OCI-LY3 (cell line): ENCODE results near the gene TGFBR1.

Experiments used
- H2AFZ ChIP-seq: fragments of 200-600, 300-600 bp; shearing (Covaris generic); 2 replicates; pipeline ENCODE4 v1.6.0; 2014; ENCODE audit warnings: antibody characterized with exemption, low read depth, low read length
- H3K27ac ChIP-seq: fragments of 200-600, 300-600 bp; sonication (generic); 2 replicates; pipeline ENCODE4 v1.5.1; 2014; ENCODE audit warnings: mild to moderate bottlenecking, low read length, moderate library complexity, mixed read lengths
- H3K27me3 ChIP-seq: fragments of 200-600, 300-600 bp; sonication (generic); 2 replicates; pipeline ENCODE4 v1.6.1; 2014; ENCODE audit warnings: low read depth, low read length, mixed read lengths
- H3K36me3 ChIP-seq: fragments of 200-600, 300-600 bp; sonication (generic); replicated peaks from 2 replicates; pipeline ENCODE3; 2014; ENCODE audit warnings: low read depth, low read length, mixed read lengths
- H3K4me1 ChIP-seq: fragments of 300-600, 200-600 bp; sonication (generic); 2 replicates; pipeline ENCODE4 v1.6.1; 2014; ENCODE audit warnings: low read length, mixed read lengths
- H3K4me2 ChIP-seq: fragments of 200-600, 300-600 bp; sonication (generic); 2 replicates; pipeline ENCODE4 v1.6.1; 2014; ENCODE audit warnings: low read length, mixed read lengths
- H3K4me3 ChIP-seq: fragments of 300-600, 200-600 bp; sonication (generic); 2 replicates; pipeline ENCODE4 v1.5.1; 2014; ENCODE audit warnings: antibody characterized with exemption, mild to moderate bottlenecking, low read length, moderate library complexity
- H3K79me2 ChIP-seq: fragments of 300-600, 200-600 bp; shearing (Covaris generic); 2 replicates; pipeline ENCODE4 v1.6.1; 2014; ENCODE audit warnings: mild to moderate bottlenecking, low read length, mixed read lengths
- H3K9ac ChIP-seq: fragments of 300-600, 200-600 bp; shearing (Covaris generic); 2 replicates; pipeline ENCODE4 v1.6.0; 2014; ENCODE audit warnings: mild to moderate bottlenecking, low read length, moderate library complexity
- H3K9me3 ChIP-seq: fragments of 200-600, 300-600 bp; shearing (Covaris generic); 2 replicates; pipeline ENCODE4 v1.6.1; 2014; ENCODE audit warnings: low read length, mixed read lengths; ENCODE audit not compliant: insufficient read depth
- H4K20me1 ChIP-seq: fragments of 200-600, 300-600 bp; sonication (generic); 2 replicates; pipeline ENCODE4 v1.6.1; 2016; ENCODE audit warnings: low read length, mixed read lengths; ENCODE audit not compliant: insufficient read depth
- CTCF ChIP-seq: fragments of 200-600, 300-600 bp; sonication (generic); IDR thresholded peaks from 2 replicates; pipeline ENCODE4 v1.5.1; 2014; ENCODE audit warnings: antibody characterized with exemption, low read length, low read depth
- EZH2phosphoT487 ChIP-seq: fragments of 200-600 bp; shearing (Covaris generic); IDR thresholded peaks from 2 replicates; pipeline ENCODE4 v1.6.1; 2018; ENCODE audit warnings: antibody characterized with exemption, mixed run types, low read depth

TGFBR1 gene

GRCh38 chr9:99181621-99182020, 76.7 kb downstream of the TGFBR1 start:
- peaks cover 41% of the 10 kb centered on the region for H3K79me2 ChIP-seq
- H3K4me1 ChIP-seq = peaks cover 99% of the 10 kb centered on the region
- H3K27ac ChIP-seq = peak overlapping the region; percentile 99
- no peaks in the 10 kb centered on the region for H4K20me1 ChIP-seq
- no peaks in the 10 kb centered on the region for H3K27me3 ChIP-seq
- H3K4me3 ChIP-seq = peak overlapping the region; percentile 31
- H2AFZ ChIP-seq = no peak overlapping the region
- peak overlapping the region; percentile 72 for H3K9ac ChIP-seq
- peak overlapping the region; percentile 63 for H3K4me2 ChIP-seq
- no peaks in the 10 kb centered on the region for H3K9me3 ChIP-seq
- peaks cover 17% of the 10 kb centered on the region for H3K36me3 ChIP-seq
- TF ChIP-seq EZH2phosphoT487 (no peak), CTCF (no peak)

- Histone ChIP-seq H3K9me3 (no peaks in the 10 kb centered on the region), H3K36me3 (peaks cover 17% of the 10 kb centered on the region), H3K4me2 (peak overlapping the region; percentile 63), H3K4me3 (peak overlapping the region; percentile 31; the same call in 1 of the 2 replicates), H3K4me1 (peaks cover 99% of the 10 kb centered on the region), H3K27ac (peak overlapping the region; percentile 99), H3K79me2 (peaks cover 34% of the 10 kb centered on the region), H2AFZ (no peak overlapping the region), H4K20me1 (no peaks in the 10 kb centered on the region), H3K27me3 (no peaks in the 10 kb centered on the region), H3K9ac (peak overlapping the region; percentile 67)
- TF ChIP-seq CTCF (no peak), EZH2phosphoT487 (no peak)
Measured at GRCh38 chr9:99182356-99182755, 77.4 kb downstream of the TGFBR1 start.

- peaks cover 99% of the 10 kb centered on the region for H3K4me1 ChIP-seq
- H3K9ac ChIP-seq = peak overlapping the region; percentile 61
- peaks cover 30% of the 10 kb centered on the region for H3K79me2 ChIP-seq
- peaks cover 15% of the 10 kb centered on the region for H3K36me3 ChIP-seq
- H3K27me3 ChIP-seq = no peaks in the 10 kb centered on the region
- H3K9me3 ChIP-seq = no peaks in the 10 kb centered on the region
- H3K4me3 ChIP-seq = peak overlapping the region; percentile 16; the same call in 1 of the 2 replicates
- no peaks in the 10 kb centered on the region for H4K20me1 ChIP-seq
- TF ChIP-seq CTCF (no peak), EZH2phosphoT487 (no peak)
- H3K4me2 ChIP-seq = peak overlapping the region; percentile 45
- H2AFZ ChIP-seq = no peak overlapping the region
- H3K27ac ChIP-seq = peak overlapping the region; percentile 99
Measured at GRCh38 chr9:99183616-99184015, 78.7 kb downstream of the TGFBR1 start.

- Histone ChIP-seq H3K79me2 (peaks cover 30% of the 10 kb centered on the region), H3K27ac (peak overlapping the region; percentile 99), H3K4me2 (peak overlapping the region; percentile 45), H2AFZ (no peak overlapping the region), H3K9ac (peak overlapping the region; percentile 61), H3K27me3 (no peaks in the 10 kb centered on the region), H3K36me3 (peaks cover 15% of the 10 kb centered on the region), H3K9me3 (no peaks in the 10 kb centered on the region), H4K20me1 (no peaks in the 10 kb centered on the region), H3K4me3 (peak overlapping the region; percentile 16), H3K4me1 (peaks cover 99% of the 10 kb centered on the region)
- TF ChIP-seq CTCF (no peak), EZH2phosphoT487 (no peak)
Measured at GRCh38 chr9:99184110-99184474, 79.2 kb downstream of the TGFBR1 start.
